ENCODE results near the gene SREBF1.
A peak's percentile ranks its signal among the peaks of the same experiment; 100 is the strongest.

The SREBF1 gene

GRCh38 chr17:17788967-17789366 is 47.8 kb downstream of the SREBF1 start:
- H3K36me3 Mint-ChIP-seq: peaks cover 11 to 16% of the 10 kb centered on the region in 2 donors
- H3K27ac Mint-ChIP-seq: no peak overlapping the region
- ATAC-seq (replicated peaks) (no peak), DNase-seq (no peak)
- no peaks in the 10 kb centered on the region for H3K27me3 Mint-ChIP-seq
- no peaks in the 10 kb centered on the region for H3K9me3 Mint-ChIP-seq
- H3K4me1 Mint-ChIP-seq: peaks cover 32 to 58% of the 10 kb centered on the region in 2 donors
- H3K4me3 Mint-ChIP-seq: no peak overlapping the region

- peaks cover 4 to 6% of the 10 kb centered on the region in 2 donors for H3K36me3 Mint-ChIP-seq
- H3K9me3 Mint-ChIP-seq: no peaks in the 10 kb centered on the region
- ATAC-seq (replicated peaks): no peak
- H3K27ac Mint-ChIP-seq: no peak overlapping the region
- H3K27me3 Mint-ChIP-seq: no peaks in the 10 kb centered on the region
- no peak overlapping the region for H3K4me3 Mint-ChIP-seq
- peaks cover 31 to 48% of the 10 kb centered on the region in 2 donors for H3K4me1 Mint-ChIP-seq
- DNase-seq: no peak
These were observed 49.2 kb downstream of the SREBF1 start for GRCh38 chr17:17787568-17787967.

GRCh38 chr17:17786998-17787397 is 49.8 kb downstream of the SREBF1 start:
- no peak overlapping the region for H3K4me3 Mint-ChIP-seq
- no peak for ATAC-seq (replicated peaks)
- H3K36me3 Mint-ChIP-seq: peaks cover 0 to 6% of the 10 kb centered on the region in 2 donors
- no peak for DNase-seq
- H3K27me3 Mint-ChIP-seq: no peaks in the 10 kb centered on the region
- H3K9me3 Mint-ChIP-seq: no peaks in the 10 kb centered on the region
- no peak overlapping the region for H3K27ac Mint-ChIP-seq
- H3K4me1 Mint-ChIP-seq: peaks cover 26 to 45% of the 10 kb centered on the region in 2 donors

- H3K27ac Mint-ChIP-seq: peak overlapping the region; percentile 43
- H3K36me3 Mint-ChIP-seq: peaks cover 0 to 2% of the 10 kb centered on the region in 2 donors
- peaks cover 4 to 10% of the 10 kb centered on the region in 2 donors for H3K27me3 Mint-ChIP-seq
- H3K9me3 Mint-ChIP-seq: no peaks in the 10 kb centered on the region
- no peak for ATAC-seq (replicated peaks)
- H3K4me3 Mint-ChIP-seq: no peak overlapping the region
- peaks cover 28 to 54% of the 10 kb centered on the region in 2 donors for H3K4me1 Mint-ChIP-seq
- no peak for DNase-seq
These were observed 51.4 kb downstream of the SREBF1 start for GRCh38 chr17:17785407-17785806.

DNA sequence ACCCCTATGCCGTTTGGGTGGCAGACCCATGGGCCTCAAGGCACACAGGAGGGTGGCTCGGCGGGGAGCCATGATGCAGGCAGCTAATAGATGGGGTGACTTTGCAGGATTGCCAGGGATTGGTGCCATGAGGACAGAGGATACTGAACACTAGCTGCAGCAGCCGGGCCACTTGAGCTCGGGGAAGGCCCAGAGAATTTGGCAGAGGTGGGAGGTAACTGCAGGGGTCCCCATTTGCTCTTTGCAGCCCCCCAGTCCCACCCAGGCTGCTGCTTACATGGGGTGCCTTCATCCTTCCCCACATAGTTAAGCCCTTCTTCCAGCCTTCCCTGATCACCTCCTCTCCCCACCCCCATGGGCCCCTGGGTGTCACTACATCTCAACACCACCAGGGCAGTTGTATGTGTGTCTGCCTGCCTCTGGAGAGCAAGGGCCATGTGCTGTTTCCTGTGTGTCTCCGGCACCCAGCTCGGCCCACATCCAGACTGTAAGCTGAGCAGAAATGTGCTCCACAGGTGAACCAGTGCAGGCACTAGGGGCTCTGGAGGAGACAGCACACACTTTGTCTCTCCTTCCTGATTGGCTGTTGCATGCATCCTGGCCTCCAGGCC is 52.0 kb downstream of the SREBF1 start:
- Mint-ChIP-seq H3K27ac (peak overlapping the region; percentile 10), H3K9me3 (no peaks in the 10 kb centered on the region), H3K36me3 (peaks cover 0 to 2% of the 10 kb centered on the region in 2 donors), H3K4me1 (peaks cover 28 to 55% of the 10 kb centered on the region in 2 donors), H3K4me3 (peak overlapping the region; percentile 74 to 81), H3K27me3 (peaks cover 4 to 10% of the 10 kb centered on the region in 2 donors)
- DNase-seq (no peak), ATAC-seq (replicated peaks) (peak; percentile 36 to 37)

DNA sequence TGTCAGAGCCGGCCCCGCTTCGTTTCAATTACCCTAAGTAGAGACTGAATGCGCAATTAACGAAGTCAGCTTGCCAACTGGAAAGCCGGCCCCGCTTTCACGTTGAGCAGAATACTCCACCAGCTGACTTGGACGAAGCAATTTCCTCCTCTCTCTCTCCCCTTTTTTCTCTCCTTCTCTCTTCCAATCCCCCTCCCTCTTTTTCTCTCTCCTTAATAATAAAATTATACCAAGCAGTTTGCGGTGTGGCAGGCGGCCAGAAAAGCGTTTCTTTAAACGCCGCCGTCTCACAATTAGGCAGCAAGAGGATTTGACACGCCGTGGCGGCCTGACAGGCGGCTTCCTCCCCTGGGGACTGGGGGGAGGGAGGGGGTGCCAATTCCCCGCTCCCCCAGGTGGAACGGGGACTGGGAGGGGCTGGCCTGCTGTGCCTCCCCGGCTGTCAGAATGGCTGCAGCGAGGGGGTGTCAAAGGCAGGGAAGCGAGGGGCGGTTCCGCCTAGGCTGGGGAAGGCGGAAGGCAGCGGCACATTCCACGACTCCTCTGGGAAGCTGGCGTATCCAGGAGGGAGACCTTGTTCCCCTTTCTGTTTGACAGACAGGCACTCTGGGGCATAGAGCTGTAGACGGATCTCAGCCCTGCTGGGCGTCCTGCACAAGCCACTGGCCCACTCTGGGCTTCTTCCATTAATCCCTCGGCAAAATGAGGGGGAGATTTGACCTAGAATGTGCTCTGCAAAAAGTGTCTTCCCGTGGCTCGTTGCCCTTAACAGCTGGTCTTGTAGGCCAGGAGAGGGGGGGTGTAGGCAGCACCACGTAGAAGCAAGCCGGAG is 52.7 kb downstream of the SREBF1 start:
- Mint-ChIP-seq H3K36me3 (no peaks in the 10 kb centered on the region), H3K4me3 (peak overlapping the region; percentile 74 to 81), H3K9me3 (no peaks in the 10 kb centered on the region), H3K27me3 (peaks cover 4 to 10% of the 10 kb centered on the region in 2 donors), H3K27ac (peak overlapping the region; percentile 83), H3K4me1 (peaks cover 25 to 48% of the 10 kb centered on the region in 2 donors)
- peak; percentile 44 for DNase-seq
- peak; percentile 31 to 33 for ATAC-seq (replicated peaks)

DNA sequence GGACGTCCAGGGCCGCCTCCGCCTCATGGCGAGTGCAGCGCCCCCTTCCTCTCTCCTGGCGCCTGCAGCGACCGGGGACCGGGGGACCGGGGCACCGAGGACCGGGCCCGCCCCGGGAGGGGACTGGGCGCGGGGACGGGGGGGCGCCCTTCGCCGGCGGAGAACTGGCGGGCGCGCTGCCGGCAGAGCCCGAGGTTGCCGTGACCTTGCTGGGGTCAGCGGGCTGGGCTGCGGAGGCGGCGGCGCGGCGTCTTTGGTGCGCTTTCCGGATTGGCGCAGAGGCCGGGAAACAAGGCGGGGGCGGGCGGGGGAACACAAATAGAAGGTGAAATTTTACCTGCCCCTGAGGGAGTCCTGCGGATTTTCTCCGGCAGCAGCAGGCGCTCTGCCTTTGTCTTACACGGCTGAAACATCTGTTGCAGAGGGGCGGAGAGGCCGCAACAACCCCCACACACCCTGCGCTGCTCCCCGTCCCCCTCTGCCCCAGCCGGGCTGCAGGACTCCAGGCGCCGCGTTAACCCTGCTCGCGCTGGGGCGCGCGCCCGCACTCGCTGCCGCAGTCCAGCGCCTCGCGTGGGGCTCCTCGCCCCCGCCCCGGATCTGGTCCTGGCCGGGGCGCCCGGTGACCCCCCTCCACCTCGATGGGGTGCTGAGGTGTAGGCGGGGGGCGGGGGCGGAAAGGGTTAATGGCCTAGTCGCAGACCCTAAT is 53.5 kb downstream of the SREBF1 start:
- Mint-ChIP-seq H3K9me3 (no peaks in the 10 kb centered on the region), H3K27me3 (peaks cover 4 to 10% of the 10 kb centered on the region in 2 donors), H3K27ac (peak overlapping the region; percentile 47), H3K4me3 (peak overlapping the region; percentile 79 to 81), H3K36me3 (no peaks in the 10 kb centered on the region), H3K4me1 (peaks cover 25 to 48% of the 10 kb centered on the region in 2 donors)
- DNase-seq (peak; percentile 46), ATAC-seq (replicated peaks) (peak; percentile 67 to 74)

DNA sequence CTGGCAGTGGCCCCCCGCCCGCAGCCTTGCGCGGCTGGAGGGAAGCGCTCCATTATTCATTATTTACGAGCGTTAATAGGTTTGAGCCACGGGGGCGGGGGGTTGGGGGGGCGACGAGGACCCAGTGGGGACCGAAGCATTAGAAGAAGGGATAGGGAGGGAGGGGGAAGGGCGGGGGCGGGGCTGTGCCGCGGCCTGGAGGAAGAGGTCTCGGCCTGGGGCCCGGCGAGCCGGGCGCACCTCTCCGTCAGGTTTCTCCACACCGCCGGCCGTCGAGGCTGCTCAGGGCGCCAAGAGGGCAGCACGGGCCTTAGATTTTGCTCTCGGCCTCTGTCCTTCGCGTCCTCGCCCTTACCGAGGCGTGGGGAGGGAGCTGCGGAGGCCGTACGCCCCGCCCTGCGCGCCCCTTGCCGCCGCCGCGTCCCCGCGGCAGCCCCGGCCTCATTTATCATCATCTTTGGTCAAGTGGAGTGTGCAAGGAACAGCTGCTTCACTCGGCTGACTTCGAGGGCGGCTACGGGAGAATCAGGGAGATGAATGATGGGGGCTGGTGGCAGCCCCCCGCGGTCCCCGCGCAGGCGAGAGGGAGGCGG is 54.2 kb downstream of the SREBF1 start:
- Mint-ChIP-seq H3K4me1 (peaks cover 25 to 48% of the 10 kb centered on the region in 2 donors), H3K27me3 (peaks cover 4 to 10% of the 10 kb centered on the region in 2 donors), H3K36me3 (no peaks in the 10 kb centered on the region), H3K27ac (peak overlapping the region; percentile 49), H3K4me3 (peak overlapping the region; percentile 71 to 79), H3K9me3 (no peaks in the 10 kb centered on the region)
- ATAC-seq (replicated peaks) (peak; percentile 19 to 21), DNase-seq (no peak)

DNA sequence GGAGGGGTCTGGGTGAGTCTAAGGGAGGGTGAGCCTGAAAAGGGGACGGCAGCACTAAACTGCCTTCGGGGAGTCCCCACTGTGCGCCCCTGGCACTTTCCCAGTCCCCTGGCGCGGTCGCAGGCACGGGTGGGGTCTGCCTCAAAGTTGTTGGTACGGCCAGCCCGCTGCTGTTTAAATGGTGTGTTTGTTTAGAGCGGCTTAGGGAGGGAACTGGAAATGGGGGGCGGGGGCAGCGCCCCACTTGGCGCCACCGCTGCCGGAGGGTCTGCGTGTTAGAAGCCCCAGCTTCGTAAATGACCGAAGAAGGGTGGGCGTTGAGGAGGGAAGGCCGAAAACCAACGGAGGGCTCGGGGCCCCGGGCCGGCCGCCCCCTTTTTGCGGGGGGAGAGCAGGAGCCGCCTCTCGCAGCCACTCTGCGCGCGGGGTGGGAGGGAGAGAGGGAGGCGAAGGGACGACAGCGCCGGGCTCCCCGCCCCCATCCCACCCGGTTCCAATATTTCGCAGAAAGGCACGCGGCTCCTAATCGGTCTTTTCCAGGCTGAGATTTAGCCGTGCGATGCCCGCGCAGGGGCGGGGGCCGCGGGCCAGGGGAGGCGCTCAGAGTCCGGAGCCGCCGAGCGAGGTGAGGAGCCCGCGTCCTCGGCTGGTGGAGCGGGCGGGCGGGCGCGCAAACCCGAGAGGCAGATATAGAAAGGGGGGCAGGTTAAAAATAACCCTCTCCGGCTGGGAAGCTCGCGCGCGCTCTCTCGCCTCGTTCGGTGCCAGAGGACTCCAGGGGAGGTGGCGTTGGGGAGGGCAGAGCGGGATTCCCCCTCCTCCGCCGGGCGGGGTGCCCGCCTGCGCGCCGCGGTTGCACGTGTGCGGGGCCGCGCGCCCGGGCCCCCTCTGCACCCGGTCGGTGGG is 54.9 kb downstream of the SREBF1 start:
- no peak for ATAC-seq (replicated peaks)
- peak overlapping the region; percentile 92 for H3K27ac Mint-ChIP-seq

GRCh38 chr17:17780922-17781590 is 55.7 kb downstream of the SREBF1 start:
- ATAC-seq (replicated peaks) (no peak), DNase-seq (no peak)
- no peaks in the 10 kb centered on the region for H3K9me3 Mint-ChIP-seq
- H3K27ac Mint-ChIP-seq: peak overlapping the region; percentile 33
- H3K27me3 Mint-ChIP-seq: peaks cover 4 to 10% of the 10 kb centered on the region in 2 donors
- H3K36me3 Mint-ChIP-seq: peaks cover 1 to 5% of the 10 kb centered on the region in 2 donors
- H3K4me3 Mint-ChIP-seq: peak overlapping the region; percentile 80 to 83
- H3K4me1 Mint-ChIP-seq: peaks cover 28 to 47% of the 10 kb centered on the region in 2 donors

More for the DNA sequence above, 54.9 kb downstream of the SREBF1 start:
- H3K4me1 Mint-ChIP-seq: peaks cover 27 to 50% of the 10 kb centered on the region in 2 donors
- H3K36me3 Mint-ChIP-seq: peaks cover 1 to 2% of the 10 kb centered on the region in 2 donors
- H3K4me3 Mint-ChIP-seq: peak overlapping the region; percentile 80 to 83
- H3K9me3 Mint-ChIP-seq: no peaks in the 10 kb centered on the region
- H3K27me3 Mint-ChIP-seq: peaks cover 4 to 10% of the 10 kb centered on the region in 2 donors
- no peak for DNase-seq

GRCh38 chr17:17779015-17779611 is 57.7 kb downstream of the SREBF1 start:
- H3K9me3 Mint-ChIP-seq: no peaks in the 10 kb centered on the region

GRCh38 chr17:17778308-17779014 is 58.3 kb downstream of the SREBF1 start:
- H3K9me3 Mint-ChIP-seq: no peaks in the 10 kb centered on the region
- ATAC-seq (replicated peaks) (no peak), DNase-seq (no peak)
- peaks cover 4 to 10% of the 10 kb centered on the region in 2 donors for H3K27me3 Mint-ChIP-seq
- H3K27ac Mint-ChIP-seq: no peak overlapping the region
- H3K4me3 Mint-ChIP-seq: no peak overlapping the region
- H3K36me3 Mint-ChIP-seq: peaks cover 1 to 5% of the 10 kb centered on the region in 2 donors
- peaks cover 14 to 28% of the 10 kb centered on the region in 2 donors for H3K4me1 Mint-ChIP-seq

More at GRCh38 chr17:17779015-17779611, 57.7 kb downstream of the SREBF1 start:
- Mint-ChIP-seq H3K36me3 (peaks cover 1 to 5% of the 10 kb centered on the region in 2 donors), H3K27ac (peak overlapping the region; percentile 65), H3K4me3 (no peak overlapping the region), H3K4me1 (peaks cover 17 to 31% of the 10 kb centered on the region in 2 donors), H3K27me3 (peaks cover 4 to 10% of the 10 kb centered on the region in 2 donors)
- no peak for DNase-seq
- no peak for ATAC-seq (replicated peaks)
